IgD-negative memory B cell (primary cell): ENCODE data around the gene CCT5. TPM values are rescaled to one million over a fixed set of nuclear protein-coding genes. Genes with fewer than 3 reads are reported as not detected.

Source experiments
- H3K27ac Mint-ChIP-seq, 3 donors: one replicate each; pipeline ENCODE4 v1.8.0; 2020 to 2022; ENCODE audit warnings: mild to moderate bottlenecking in 3 of 3, mixed read lengths in 3 of 3, moderate library complexity in 1 of 3
- H3K27me3 Mint-ChIP-seq: one replicate; pipeline ENCODE4 v1.8.0; 2021; ENCODE audit warnings: mixed read lengths
- H3K36me3 Mint-ChIP-seq: one replicate; pipeline ENCODE4 v1.8.0; 2020; ENCODE audit warnings: mild to moderate bottlenecking, mixed read lengths
- H3K4me1 Mint-ChIP-seq, 3 donors: one replicate each; pipeline ENCODE4 v1.8.0; 2020 to 2022; ENCODE audit warnings: mixed read lengths in 3 of 3, mild to moderate bottlenecking in 1 of 3
- H3K4me3 Mint-ChIP-seq, 4 donors: one replicate each; pipeline ENCODE4 v1.8.0; 2020 to 2022; ENCODE audit warnings: mild to moderate bottlenecking in 4 of 4, mixed read lengths in 4 of 4, moderate library complexity in 3 of 4
- H3K9me3 Mint-ChIP-seq, 3 donors: one replicate each; pipeline ENCODE4 v1.8.0; 2020 to 2021; ENCODE audit warnings: mixed read lengths in 3 of 3, mild to moderate bottlenecking in 1 of 3
- polyA plus RNA-seq: library from polyadenylated mRNA; unstranded; fragments of 300-500 nt; fragmentation: Illumina TruSeq; gene quantifications from one replicate; pipeline ENCODE4 v1.2.3, GENCODE V29; 2021

CCT5 gene
- polyA plus RNA-seq, result 180 TPM

DNA sequence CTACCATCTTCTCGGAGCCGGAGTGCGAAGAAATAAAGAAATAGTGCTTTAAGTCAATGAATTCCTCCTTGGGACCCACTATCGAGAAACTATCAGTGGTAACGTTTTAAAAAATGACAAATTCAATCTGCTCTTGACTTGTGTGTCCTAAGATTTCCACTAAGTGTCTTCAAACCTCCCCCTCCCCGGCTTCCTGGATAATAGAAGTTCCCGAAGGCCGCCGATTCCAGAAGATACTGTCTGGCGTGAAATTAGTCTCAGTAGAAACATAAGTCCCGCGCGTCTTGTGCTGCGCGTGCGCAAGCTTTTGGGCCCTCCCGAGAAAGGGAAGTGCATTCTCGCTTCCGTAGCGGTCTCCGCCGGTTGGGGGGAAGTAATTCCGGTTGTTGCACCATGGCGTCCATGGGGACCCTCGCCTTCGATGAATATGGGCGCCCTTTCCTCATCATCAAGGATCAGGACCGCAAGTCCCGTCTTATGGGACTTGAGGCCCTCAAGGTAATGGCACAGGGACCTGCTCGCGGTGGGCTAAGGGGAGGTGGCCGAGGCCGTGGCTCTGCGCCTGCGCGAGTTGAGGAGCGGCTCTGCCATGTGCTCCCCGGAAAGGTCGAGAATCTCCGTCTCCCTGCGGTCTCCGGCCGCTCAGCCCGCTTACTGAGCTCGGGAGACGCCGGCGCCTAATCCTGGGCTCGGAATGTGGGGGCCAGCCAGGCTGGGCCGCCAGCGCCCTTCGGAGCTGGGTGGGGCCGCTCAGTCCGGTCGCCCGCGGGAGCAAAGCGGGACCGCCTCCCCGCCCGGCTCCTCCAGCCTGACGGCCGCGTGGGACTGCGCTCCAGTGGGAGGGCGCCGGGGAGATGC is at the start of gene CCT5:
Gene CCT5, plus strand, starts transcription at position 333 of the 858 bp plus-strand sequence. Its CDS starts 61 bp downstream, at position 394.
- peaks cover 1% of the 10 kb centered on the region for H3K27me3 Mint-ChIP-seq
- peak within 1 kb of the TSS; percentile 100 for H3K27ac Mint-ChIP-seq
- no peaks in the 10 kb centered on the region for H3K9me3 Mint-ChIP-seq
- H3K36me3 Mint-ChIP-seq, result peaks cover 2% of the 10 kb centered on the region
- peak within 1 kb of the TSS; percentile 96 to 99 (median 98) for H3K4me3 Mint-ChIP-seq
- peaks cover 29 to 42% (median 32%) of the 10 kb centered on the region in 3 donors for H3K4me1 Mint-ChIP-seq

DNA sequence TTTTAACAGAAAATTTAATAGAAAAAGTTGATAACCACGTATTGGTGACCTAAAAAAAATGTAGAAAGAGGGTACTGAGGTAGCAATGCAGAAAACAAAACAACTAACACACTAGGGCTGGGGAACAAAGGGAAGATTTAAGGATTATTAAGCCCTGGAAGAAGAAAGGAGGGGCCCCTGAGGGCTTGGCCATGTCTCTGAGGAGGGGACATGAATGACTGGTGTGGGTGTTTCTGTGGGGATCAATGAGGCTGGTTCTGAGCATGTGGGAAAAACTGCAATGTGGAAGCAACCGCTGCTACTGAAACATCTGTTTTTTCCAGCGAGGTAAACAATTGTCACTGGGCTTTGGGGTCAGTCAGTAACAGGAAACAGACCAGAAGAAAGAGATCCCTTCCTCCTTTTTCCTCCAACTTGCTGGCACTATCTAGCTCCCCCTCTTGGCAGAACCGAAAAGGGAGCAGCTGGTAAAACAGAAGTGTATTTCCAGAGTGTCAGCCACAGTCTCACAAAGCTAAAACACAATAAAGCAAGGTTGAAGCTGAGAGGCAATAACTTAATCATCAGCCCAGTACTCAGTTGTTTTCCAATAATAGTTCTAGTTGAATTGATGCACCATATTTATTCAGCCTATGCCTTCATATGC is 48.7 kb upstream of the CCT5 start:
- Mint-ChIP-seq H3K4me3 (no peak overlapping the region), H3K27me3 (no peaks in the 10 kb centered on the region), H3K36me3 (peaks cover 7% of the 10 kb centered on the region), H3K9me3 (peaks cover 6 to 12% (median 7%) of the 10 kb centered on the region in 3 donors), H3K4me1 (no peaks in the 10 kb centered on the region), H3K27ac (no peak overlapping the region)

DNA sequence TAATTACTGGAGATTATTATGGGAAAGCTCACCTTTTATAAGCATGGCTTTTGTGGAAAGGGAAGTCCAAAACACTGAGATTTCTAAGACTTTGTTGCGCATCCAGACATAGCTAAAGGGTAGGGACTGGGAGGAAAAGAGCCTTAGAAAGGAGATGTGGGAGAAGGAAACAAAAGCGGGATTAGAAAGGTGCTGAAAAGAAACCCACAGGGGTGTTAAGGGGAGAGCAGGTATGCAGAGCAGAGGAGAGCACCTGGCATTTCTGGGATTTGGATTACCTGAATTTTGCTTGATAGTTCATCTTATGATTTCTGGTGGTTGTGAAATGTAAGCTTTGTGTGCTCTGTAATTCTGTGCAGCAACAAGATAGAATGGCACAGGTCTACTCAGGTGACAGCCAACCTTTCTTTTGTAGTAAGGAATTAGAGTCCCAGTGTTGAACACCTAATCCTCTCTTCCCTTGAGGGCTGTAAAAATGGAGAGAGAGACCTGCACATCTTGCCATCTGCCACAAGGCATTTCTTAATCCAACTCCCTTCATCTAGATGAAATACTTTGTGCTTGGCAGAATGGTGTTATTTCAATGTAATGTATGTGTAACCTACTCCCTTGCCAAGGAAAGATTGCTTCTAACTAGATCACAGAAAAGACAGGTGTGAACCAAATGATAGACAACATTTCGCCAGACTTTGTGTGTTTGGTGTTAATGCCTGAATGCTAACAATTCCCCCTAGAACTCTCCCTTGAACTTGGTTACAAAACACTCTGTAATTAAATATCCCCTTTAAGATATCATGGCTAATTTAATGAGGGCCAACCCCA is 47.8 kb upstream of the CCT5 start:
- H3K27ac Mint-ChIP-seq, result no peak overlapping the region

DNA sequence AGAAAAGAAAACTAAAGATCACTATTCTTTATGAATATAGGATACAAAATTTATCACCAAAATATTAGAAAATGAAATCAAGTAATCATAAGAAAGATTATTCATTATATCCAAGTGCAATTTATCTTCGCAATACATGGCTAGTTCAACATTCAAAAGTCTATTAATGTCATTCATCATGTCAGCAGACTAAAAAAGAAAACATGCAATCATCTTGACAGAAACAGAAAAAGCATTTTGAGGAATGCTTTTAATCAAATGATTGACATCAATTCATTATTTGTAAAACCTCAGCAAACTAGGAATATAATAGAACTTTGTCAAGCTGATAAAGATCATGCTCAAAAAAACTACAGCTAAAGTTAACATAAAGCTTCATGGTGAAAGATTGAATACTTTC is 41.1 kb upstream of the CCT5 start:
- Mint-ChIP-seq H3K9me3 (peaks cover 0 to 5% (median 0%) of the 10 kb centered on the region in 3 donors), H3K27ac (no peak overlapping the region), H3K4me3 (no peak overlapping the region), H3K4me1 (peaks cover 0 to 2% (median 0%) of the 10 kb centered on the region in 3 donors), H3K27me3 (no peaks in the 10 kb centered on the region), H3K36me3 (peaks cover 5% of the 10 kb centered on the region)

More for the DNA sequence above, 47.8 kb upstream of the CCT5 start:
- no peak overlapping the region for H3K4me3 Mint-ChIP-seq
- peaks cover 7% of the 10 kb centered on the region for H3K36me3 Mint-ChIP-seq
- H3K9me3 Mint-ChIP-seq, result peaks cover 6 to 12% (median 7%) of the 10 kb centered on the region in 3 donors
- no peaks in the 10 kb centered on the region for H3K27me3 Mint-ChIP-seq
- H3K4me1 Mint-ChIP-seq, result no peaks in the 10 kb centered on the region

DNA sequence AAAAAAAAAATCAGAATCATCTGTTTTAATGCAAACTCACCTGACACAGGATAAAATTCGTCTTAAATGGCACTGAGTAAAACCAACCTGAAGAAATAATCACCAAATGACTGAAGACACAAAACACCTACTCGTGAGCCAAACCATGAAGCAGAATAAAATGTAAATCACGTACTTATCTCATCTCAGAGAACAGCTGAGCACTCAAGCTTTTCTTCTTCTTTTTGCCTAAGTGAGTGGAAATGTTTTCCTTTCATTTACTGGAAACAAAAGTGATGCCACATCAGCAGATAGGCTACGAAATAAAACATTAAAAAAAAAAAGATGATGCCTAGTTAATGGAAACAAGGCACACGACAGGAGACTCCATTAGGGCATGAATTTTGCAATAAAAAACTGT is 36.8 kb upstream of the CCT5 start:
- peaks cover 0 to 3% (median 0%) of the 10 kb centered on the region in 3 donors for H3K9me3 Mint-ChIP-seq
- H3K4me1 Mint-ChIP-seq, result peaks cover 0 to 2% (median 0%) of the 10 kb centered on the region in 3 donors
- H3K27ac Mint-ChIP-seq, result no peak overlapping the region
- H3K36me3 Mint-ChIP-seq, result peaks cover 5% of the 10 kb centered on the region
- H3K27me3 Mint-ChIP-seq, result no peaks in the 10 kb centered on the region
- no peak overlapping the region for H3K4me3 Mint-ChIP-seq

DNA sequence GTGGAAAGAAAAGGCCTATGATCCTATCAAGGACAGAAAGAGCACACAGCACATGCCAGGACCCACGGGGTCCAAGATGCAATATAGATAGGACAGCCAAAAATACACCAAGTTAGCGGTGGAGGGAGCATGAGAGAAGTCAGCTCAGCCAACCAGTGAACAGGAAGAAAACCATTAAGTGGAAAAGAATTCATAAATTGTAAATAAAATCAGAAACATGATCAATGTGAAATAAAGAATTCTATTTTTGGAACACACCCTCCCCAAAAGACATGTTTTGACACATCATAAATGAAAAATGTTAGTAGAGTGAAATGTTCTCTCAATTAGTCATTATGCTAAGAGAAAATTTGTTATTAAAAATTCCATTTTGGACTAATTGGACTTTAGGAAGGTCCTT is 36.0 kb upstream of the CCT5 start:
- H3K4me3 Mint-ChIP-seq, result no peak overlapping the region
- peaks cover 5% of the 10 kb centered on the region for H3K36me3 Mint-ChIP-seq
- no peaks in the 10 kb centered on the region for H3K9me3 Mint-ChIP-seq
- H3K4me1 Mint-ChIP-seq, result peaks cover 0 to 2% (median 0%) of the 10 kb centered on the region in 3 donors
- H3K27ac Mint-ChIP-seq, result no peak overlapping the region
- no peaks in the 10 kb centered on the region for H3K27me3 Mint-ChIP-seq

DNA sequence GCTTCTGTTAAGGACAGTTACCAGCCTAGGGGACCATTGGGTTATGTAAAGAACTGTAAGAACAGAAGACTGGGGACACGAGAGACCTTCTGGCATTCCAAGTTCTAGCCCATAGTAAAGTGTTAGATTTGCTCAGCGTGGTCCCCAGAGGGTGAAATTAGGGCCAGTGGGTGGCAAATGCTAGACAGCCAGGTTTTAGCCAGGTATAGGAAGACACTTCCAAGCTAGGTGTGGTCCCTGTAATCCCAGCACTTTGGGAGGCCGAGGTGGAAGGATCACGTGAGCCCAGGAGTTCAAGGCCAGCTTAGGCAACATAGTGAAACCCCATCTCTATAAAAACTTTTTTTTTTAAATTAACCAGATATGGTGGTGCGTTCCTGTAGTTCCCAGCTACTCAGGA is 34.7 kb upstream of the CCT5 start:
- Mint-ChIP-seq H3K27ac (no peak overlapping the region), H3K36me3 (peaks cover 5% of the 10 kb centered on the region), H3K4me3 (no peak overlapping the region), H3K4me1 (peaks cover 0 to 2% (median 0%) of the 10 kb centered on the region in 3 donors), H3K9me3 (no peaks in the 10 kb centered on the region), H3K27me3 (no peaks in the 10 kb centered on the region)

DNA sequence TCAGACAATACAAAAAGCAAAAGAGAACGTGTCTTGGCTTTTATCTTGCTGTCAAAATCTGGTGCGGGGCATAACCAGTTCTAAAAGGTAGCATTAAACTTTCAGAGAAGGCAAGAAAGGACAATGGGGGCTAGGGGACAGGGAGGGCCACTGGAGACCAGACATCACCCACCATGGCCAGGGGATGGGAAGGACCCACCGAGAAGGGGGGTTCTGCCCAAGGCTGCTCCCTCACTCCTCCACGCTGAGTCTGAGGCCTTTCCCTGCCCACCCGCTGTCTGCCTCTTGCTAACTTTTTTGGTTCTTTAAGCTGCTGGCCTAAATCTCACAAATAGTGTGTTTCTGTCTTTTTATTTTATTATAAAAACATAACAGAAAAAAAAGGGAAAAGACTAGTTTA is 34.0 kb upstream of the CCT5 start:
- no peaks in the 10 kb centered on the region for H3K9me3 Mint-ChIP-seq
- peaks cover 0 to 2% (median 0%) of the 10 kb centered on the region in 3 donors for H3K4me1 Mint-ChIP-seq
- H3K36me3 Mint-ChIP-seq, result peaks cover 2% of the 10 kb centered on the region
- H3K27ac Mint-ChIP-seq, result no peak overlapping the region
- no peak overlapping the region for H3K4me3 Mint-ChIP-seq
- H3K27me3 Mint-ChIP-seq, result no peaks in the 10 kb centered on the region

DNA sequence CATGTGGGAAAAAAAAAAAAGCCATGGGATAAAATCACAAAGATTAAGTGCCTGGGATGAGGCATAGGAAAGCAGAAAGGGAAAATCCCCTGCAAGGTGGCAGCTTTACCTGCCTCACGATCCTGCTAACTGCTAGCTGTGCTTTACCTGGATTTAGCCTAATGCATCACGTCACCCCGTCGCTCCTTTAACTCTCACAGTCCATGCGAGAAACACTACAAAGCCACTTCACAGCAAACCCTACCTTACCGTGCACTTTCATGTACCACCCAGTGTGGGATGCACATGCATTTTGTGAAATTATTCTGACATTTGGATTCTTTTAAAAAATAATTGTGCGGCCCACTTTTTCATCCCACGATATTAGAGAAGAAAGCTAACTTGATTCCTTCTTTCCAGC is 31.4 kb upstream of the CCT5 start:
- no peak overlapping the region for H3K4me3 Mint-ChIP-seq
- H3K9me3 Mint-ChIP-seq, result no peaks in the 10 kb centered on the region
- H3K27me3 Mint-ChIP-seq, result no peaks in the 10 kb centered on the region
- no peak overlapping the region for H3K27ac Mint-ChIP-seq
- no peaks in the 10 kb centered on the region for H3K4me1 Mint-ChIP-seq
- peaks cover 2% of the 10 kb centered on the region for H3K36me3 Mint-ChIP-seq

DNA sequence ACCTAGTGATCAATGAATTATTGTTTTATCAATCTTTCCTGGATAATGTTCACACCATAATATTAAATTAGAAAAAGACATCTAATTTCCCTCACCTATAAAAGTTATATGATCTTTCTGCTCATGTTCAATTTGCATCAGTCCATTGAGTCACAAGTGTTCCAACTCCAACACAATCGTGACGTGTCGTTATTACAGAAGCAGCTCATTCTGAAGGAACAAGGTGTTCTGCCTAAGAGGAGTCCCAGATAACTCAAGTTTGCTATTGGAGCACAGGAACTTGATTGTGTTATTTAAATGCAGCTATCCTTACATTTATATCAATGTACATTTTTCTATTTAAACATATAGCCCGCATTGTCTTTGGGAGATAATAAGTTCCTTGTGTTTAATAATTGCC is 31.0 kb upstream of the CCT5 start:
- Mint-ChIP-seq H3K36me3 (peaks cover 6% of the 10 kb centered on the region), H3K9me3 (peaks cover 0 to 3% (median 0%) of the 10 kb centered on the region in 3 donors), H3K4me3 (no peak overlapping the region), H3K27me3 (no peaks in the 10 kb centered on the region), H3K4me1 (no peaks in the 10 kb centered on the region), H3K27ac (no peak overlapping the region)

DNA sequence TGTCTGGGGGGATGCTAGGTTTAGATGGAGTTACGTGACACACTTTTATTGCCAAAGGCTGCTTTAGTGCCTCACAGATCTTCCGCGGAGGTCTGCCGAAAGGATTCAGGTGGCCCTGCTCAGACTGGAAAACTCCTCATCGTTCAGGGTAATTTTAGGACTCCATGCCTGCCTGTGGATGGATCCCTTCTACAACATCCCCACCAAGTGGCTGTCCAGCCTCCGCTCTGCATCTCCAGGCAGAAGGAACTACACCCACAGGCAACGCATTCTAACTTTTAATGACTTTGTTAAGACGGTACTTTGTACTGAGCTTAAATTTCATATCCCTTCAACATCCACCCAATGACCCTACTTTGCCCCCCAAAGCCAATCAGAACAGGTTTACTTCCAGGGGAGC is 29.8 kb upstream of the CCT5 start:
- no peaks in the 10 kb centered on the region for H3K27me3 Mint-ChIP-seq
- H3K4me3 Mint-ChIP-seq, result no peak overlapping the region
- H3K9me3 Mint-ChIP-seq, result peaks cover 2 to 14% (median 4%) of the 10 kb centered on the region in 3 donors
- peaks cover 9% of the 10 kb centered on the region for H3K36me3 Mint-ChIP-seq
- peak overlapping the region in 1 of 3 donors; percentile 74 for H3K27ac Mint-ChIP-seq
- H3K4me1 Mint-ChIP-seq, result no peaks in the 10 kb centered on the region

DNA sequence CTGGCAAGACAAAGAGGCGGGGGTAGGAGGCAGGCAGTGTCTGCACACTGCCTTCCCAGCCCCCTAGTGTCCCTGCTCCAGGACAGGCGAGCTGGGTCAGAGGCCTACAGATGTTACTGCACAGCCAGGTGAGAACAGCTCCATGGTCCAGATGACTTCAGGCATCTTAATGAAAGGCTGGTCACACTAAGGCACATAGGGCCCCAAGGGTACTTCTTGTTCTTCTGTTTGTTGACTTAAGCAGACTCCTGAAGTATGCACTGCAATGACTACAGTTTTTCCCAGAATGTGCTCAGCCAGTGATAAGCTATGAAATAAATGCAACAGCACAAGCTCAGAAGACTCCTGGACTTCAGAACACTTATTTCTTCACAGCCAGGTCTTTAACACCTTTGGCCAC is 27.8 kb upstream of the CCT5 start:
- H3K4me3 Mint-ChIP-seq, result no peak overlapping the region
- no peaks in the 10 kb centered on the region for H3K4me1 Mint-ChIP-seq
- no peaks in the 10 kb centered on the region for H3K27me3 Mint-ChIP-seq
- peaks cover 18% of the 10 kb centered on the region for H3K36me3 Mint-ChIP-seq
- no peak overlapping the region for H3K27ac Mint-ChIP-seq
- peaks cover 4 to 23% (median 5%) of the 10 kb centered on the region in 3 donors for H3K9me3 Mint-ChIP-seq

DNA sequence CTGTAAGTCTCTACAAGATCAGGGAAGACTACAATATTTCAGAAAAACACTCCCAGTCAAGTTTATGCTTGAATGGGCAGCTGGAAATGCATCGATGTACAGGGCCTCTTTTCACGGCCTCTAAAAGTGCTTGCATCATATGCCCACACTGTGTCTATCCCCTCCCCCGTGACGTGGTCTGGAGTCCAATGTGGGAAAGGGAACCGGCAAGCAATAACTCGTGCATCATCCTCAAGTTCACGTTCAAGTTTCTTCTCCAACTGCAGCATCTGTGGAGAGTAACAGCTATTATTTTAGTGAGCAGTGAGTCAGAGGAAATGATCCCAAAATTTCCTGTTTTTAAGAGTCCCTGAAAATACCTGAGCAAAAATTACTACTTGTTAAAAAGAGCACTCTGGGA is 22.7 kb upstream of the CCT5 start:
- Mint-ChIP-seq H3K9me3 (peaks cover 4 to 23% (median 5%) of the 10 kb centered on the region in 3 donors), H3K4me3 (no peak overlapping the region), H3K36me3 (peaks cover 25% of the 10 kb centered on the region), H3K27ac (no peak overlapping the region), H3K4me1 (no peaks in the 10 kb centered on the region), H3K27me3 (no peaks in the 10 kb centered on the region)

DNA sequence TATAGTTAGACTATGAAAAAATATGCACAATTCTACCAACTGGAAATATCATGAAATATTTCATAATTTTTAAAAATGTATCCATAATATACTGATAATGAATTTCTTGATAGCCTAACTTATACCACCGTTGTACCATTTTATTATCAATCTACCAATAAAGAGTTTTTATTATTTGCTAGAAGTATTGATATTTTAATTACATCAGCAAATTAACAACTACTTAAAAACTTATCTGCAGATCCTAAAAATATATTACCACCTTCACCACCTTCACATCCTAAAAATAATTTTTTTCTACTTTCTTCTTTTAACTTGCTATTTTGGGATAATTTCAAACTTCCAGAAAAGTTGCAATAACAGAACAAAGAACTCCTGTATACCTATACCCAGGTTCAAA is 21.8 kb upstream of the CCT5 start:
- H3K27me3 Mint-ChIP-seq, result no peaks in the 10 kb centered on the region
- no peak overlapping the region for H3K4me3 Mint-ChIP-seq
- H3K4me1 Mint-ChIP-seq, result no peaks in the 10 kb centered on the region
- H3K27ac Mint-ChIP-seq, result no peak overlapping the region
- H3K9me3 Mint-ChIP-seq, result peaks cover 4 to 23% (median 5%) of the 10 kb centered on the region in 3 donors
- H3K36me3 Mint-ChIP-seq, result peaks cover 26% of the 10 kb centered on the region
